HepG2 (cell line): ENCODE results near the gene VAPB. TPM values are rescaled to one million over a fixed set of nuclear protein-coding genes. Genes with fewer than 3 reads are reported as not detected.

Experiments used
- ATAC-seq: fragments of 200-7000 bp; cut with Tn5 transposase; 3 replicates; pipeline ENCODE4 v1.9.1; 2020; ENCODE audit warnings: mild to moderate bottlenecking, moderate library complexity
- BruUV-seq: library from RNA; stranded (reverse); fragments of 400-500 nt; replicated peaks from 2 replicates; lab custom pipeline; 2021; lab: Mats Ljungman, UMichigan
- CTCF ChIA-PET: fragments of 300-600 bp; formaldehyde crosslinking; extraction: SDS; loops from one replicate; lab custom pipeline; 2021; ENCODE audit warnings: low total read pairs, inconsistent platforms, low intra/inter-chr PET ratio; lab: Yijun Ruan, JAX
- POLR2A ChIA-PET: fragments of 350-600 bp; sonication (Branson Sonifier 250); formaldehyde crosslinking; loops from one replicate; lab custom pipeline; 2020; ENCODE audit warnings: antibody characterized with exemption, inconsistent platforms; lab: Yijun Ruan, JAX
- DNase-seq: peaks from one replicate; pipeline ENCODE4 v3.0.0-alpha.2; 2015; ENCODE audit warnings: low spot score
- FAIRE-seq: peaks from 3 replicates; lab custom pipeline; 2011; peaks lifted over from hg19 to GRCh38; lab: Jason Lieb, UNC
- H2AFZ ChIP-seq: one replicate; pipeline ENCODE4 v1.6.1; 2011; ENCODE audit warnings: low read length, inconsistent platforms
- H3K27ac ChIP-seq: fragments of 300-600 bp; 3 replicates; pipeline ENCODE4 v1.8.0; 2011; ENCODE audit warnings: mixed run types, mild to moderate bottlenecking, mixed read lengths, low read length, inconsistent platforms; ENCODE audit not compliant: insufficient read depth; ENCODE audit errors: extremely low read length
- H3K27me3 ChIP-seq, 2 experiments: fragments of 200-600 bp in 1 of 2; 2 replicates in 1 of 2; 3 replicates in 1 of 2; pipeline versions ENCODE4 v1.6.0 to v1.8.0; 2011; ENCODE audit warnings: low read length in 2 of 2, mild to moderate bottlenecking in 2 of 2, moderate library complexity in 2 of 2, inconsistent platforms in 1 of 2; ENCODE audit not compliant: insufficient read depth in 2 of 2, control insufficient read depth in 1 of 2
- H3K36me3 ChIP-seq, 2 experiments: fragments of 200-600 bp in 1 of 2; replicated peaks in 1 of 2; 2 replicates in 1 of 2; 3 replicates in 1 of 2; pipeline versions ENCODE4 v1.5.1 to v1.8.0; 2011; ENCODE audit warnings: low read length in 2 of 2, inconsistent platforms in 1 of 2; ENCODE audit not compliant: insufficient read depth in 2 of 2, control insufficient read depth in 1 of 2
- H3K4me1 ChIP-seq: 2 replicates; pipeline ENCODE4 v1.5.1; 2012; ENCODE audit warnings: low read length, inconsistent platforms; ENCODE audit not compliant: insufficient read depth
- H3K4me2 ChIP-seq: 2 replicates; pipeline ENCODE4 v1.6.0; 2011; ENCODE audit warnings: low read depth, low read length, inconsistent platforms
- H3K4me3 ChIP-seq, 3 experiments: fragments of 200-600 bp in 1 of 3; sonication (generic), shearing (Covaris generic) in 1 of 3; replicated peaks in 1 of 3; 2 replicates each; pipeline ENCODE4 v1.5.1; 2011 to 2016; ENCODE audit warnings: low read length in 3 of 3, inconsistent platforms in 2 of 3, low read depth in 2 of 3, mild to moderate bottlenecking in 2 of 3, control low read depth in 1 of 3, mixed read lengths in 1 of 3; ENCODE audit not compliant: insufficient read depth in 1 of 3
- H3K79me2 ChIP-seq: one replicate; pipeline ENCODE4 v1.6.1; 2011; ENCODE audit warnings: low read length, inconsistent platforms; ENCODE audit not compliant: insufficient read depth
- H3K9ac ChIP-seq: 2 replicates; pipeline ENCODE4 v1.6.0; 2011; ENCODE audit warnings: mild to moderate bottlenecking, low read depth, low read length, inconsistent platforms; ENCODE audit not compliant: insufficient read depth
- H3K9me3 ChIP-seq: 2 replicates; pipeline ENCODE4 v1.5.1; 2012; ENCODE audit warnings: mild to moderate bottlenecking, low read length
- H4K20me1 ChIP-seq: 2 replicates; pipeline ENCODE4 v1.6.0; 2011; ENCODE audit warnings: inconsistent platforms, mild to moderate bottlenecking, low read length, moderate library complexity; ENCODE audit not compliant: insufficient read depth
- ELF3 ChIP-seq: IDR thresholded peaks from 2 replicates; pipeline ENCODE4 v1.6.1; 2016; ENCODE audit warnings: missing genetic modification reagents, missing compliant biosample characterization
- FOSL2 ChIP-seq: sonication (generic); formaldehyde crosslinking; IDR thresholded peaks from 2 replicates; pipeline ENCODE4 v1.4.0; 2020; ENCODE audit warnings: missing genetic modification reagents
- FOXA3 ChIP-seq: IDR thresholded peaks from 2 replicates; pipeline ENCODE4 v1.6.1; 2016; ENCODE audit warnings: missing genetic modification reagents, missing compliant biosample characterization
- FOXP4 ChIP-seq: sonication (generic); formaldehyde crosslinking; IDR thresholded peaks from 2 replicates; pipeline ENCODE4 v1.4.0; 2020; ENCODE audit warnings: missing genetic modification reagents
- HMG20A ChIP-seq: IDR thresholded peaks from 2 replicates; pipeline ENCODE4 v1.6.1; 2016; ENCODE audit warnings: borderline replicate concordance
- KLF11 ChIP-seq: IDR thresholded peaks from 2 replicates; pipeline ENCODE4 v1.6.1; 2016; ENCODE audit warnings: missing compliant biosample characterization
- PAF1 ChIP-seq: IDR thresholded peaks from 2 replicates; pipeline ENCODE4 v1.6.1; 2016; ENCODE audit warnings: missing genetic modification reagents, missing compliant biosample characterization
- RCOR2 ChIP-seq: IDR thresholded peaks from 2 replicates; pipeline ENCODE4 v1.6.1; 2016; ENCODE audit warnings: missing biosample characterization, missing genetic modification reagents
- SOX13 ChIP-seq, 3 experiments: fragments of 450-650 bp in 1 of 3; sonication (generic) in 1 of 3; formaldehyde crosslinking in 1 of 3; IDR thresholded peaks in 2 of 3; conservative IDR thresholded peaks in 1 of 3; 2 replicates each; pipeline versions ENCODE4 v1.5.0 to v1.6.1; 2016 to 2020; ENCODE audit warnings: antibody characterized with exemption in 1 of 3, mild to moderate bottlenecking in 1 of 3, missing compliant biosample characterization in 1 of 3, missing genetic modification reagents in 1 of 3, moderate library complexity in 1 of 3
- TFDP1 ChIP-seq: IDR thresholded peaks from 2 replicates; pipeline ENCODE4 v1.6.1; 2016; ENCODE audit warnings: missing compliant biosample characterization, missing genetic modification reagents, borderline replicate concordance
- THRA ChIP-seq: sonication (generic); formaldehyde crosslinking; IDR thresholded peaks from 2 replicates; pipeline ENCODE4 v1.4.0; 2020; ENCODE audit warnings: missing genetic modification reagents, borderline replicate concordance
- ZMYM4 ChIP-seq: sonication (generic); formaldehyde crosslinking; IDR thresholded peaks from 2 replicates; pipeline ENCODE4 v1.8.1; 2023; ENCODE audit warnings: mild to moderate bottlenecking, missing genetic modification reagents
- ZNF180 ChIP-seq: sonication (generic); formaldehyde crosslinking; IDR thresholded peaks from 2 replicates; pipeline ENCODE4 v1.4.0; 2020; ENCODE audit warnings: low read depth, missing genetic modification reagents, borderline replicate concordance
- ZSCAN5A ChIP-seq: sonication (generic); formaldehyde crosslinking; IDR thresholded peaks from 2 replicates; pipeline ENCODE4 v1.8.0; 2022; ENCODE audit warnings: mild to moderate bottlenecking, missing genetic modification reagents, borderline replicate concordance
- ZXDC ChIP-seq: sonication (generic); formaldehyde crosslinking; IDR thresholded peaks from 2 replicates; pipeline ENCODE4 v1.5.0; 2020; ENCODE audit warnings: mild to moderate bottlenecking, missing genetic modification reagents
- WGBS: methylation state at CpG from one replicate; pipeline ENCODE4 v1.1.6; 2017; ENCODE audit warnings: low lambda C conversion rate; 5-methylcytosine and 5-hydroxymethylcytosine counted together
- in situ Hi-C: cut with HindIII; loops from 2 replicates; pipeline ENCODE4 v1.10.0; 2017; ENCODE audit warnings: low pct_unique_long_range_greater_than_20kb; ENCODE audit not compliant: extremely low pct_ligation_motif_present
- intact Hi-C: fragments of 100-400 bp; cut with micrococcal nuclease; formaldehyde crosslinking; loops from one replicate; pipeline ENCODE4 v1.10.0; 2022; ENCODE audit not compliant: unreplicated experiment
- polyA plus RNA-seq, 8 experiments: library from polyadenylated mRNA; depleted of rRNA in 3 of 8; stranded (reverse) in 7 of 8; unstranded in 1 of 8; fragments of >200 nt; fragmentation: Illumina TruSeq in 4 of 8; extraction: Trizol in 4 of 8; gene quantifications; 2 replicates each; pipeline versions ENCODE4 v1.2.1 to v1.2.3, GENCODE V29; 2011 to 2016; ENCODE audit warnings: low read depth in 4 of 8, missing spikeins in 1 of 8, mixed read lengths in 1 of 8; ENCODE audit not compliant: insufficient read depth in 1 of 8
- total RNA-seq, 5 experiments: library from RNA; depleted of rRNA; stranded (reverse); fragments of >200 nt; fragmentation: Illumina TruSeq; extraction: Trizol; gene quantifications; 2 replicates each; pipeline ENCODE4 v1.2.3, GENCODE V29; 2016; ENCODE audit warnings: low read depth in 1 of 5

Gene VAPB
- total and polyA plus RNA-seq, 2 of the 13 experiments (the other 11 are each of a cell fraction or from before 2014, with no cell fraction given) = 18.6 to 48.5 TPM

GRCh38 chr20:58395604-58396003 is 6.6 kb downstream of the VAPB start:
- DNase-seq (peak; percentile 74), FAIRE-seq (no peak), ATAC-seq (peak; percentile 76)
- in situ Hi-C loops = no loop called here
- ChIA-PET POLR2A (no interaction called here), CTCF (no interaction called here)
- Histone ChIP-seq H4K20me1 (peaks cover 44% of the 10 kb centered on the region), H3K9me3 (no peaks in the 10 kb centered on the region), H3K9ac (no peak overlapping the region), H3K79me2 (peaks cover 97% of the 10 kb centered on the region), H3K4me3 (no peak overlapping the region), H3K4me2 (0 out of 2 replicates have a peak overlapping the region, but pooled peaks have one; percentile 1), H3K27ac (no peak overlapping the region), H3K4me1 (peaks cover 62% of the 10 kb centered on the region), H3K36me3 (peaks cover 8 to 20% of the 10 kb centered on the region in 2 experiments; a peak in 4 of 5 replicates), H2AFZ (no peak overlapping the region), H3K27me3 (no peaks in the 10 kb centered on the region)
- WGBS = 86% methylated on average over 3 of the region's 3 CpGs
- intact Hi-C loops = no loop called here
- BruUV-seq = no TSS peak
- TF ChIP-seq FOSL2 (CRISPR knock-in tag) (peak; percentile 77), ELF3 (CRISPR knock-in tag) (peak; percentile 53; the same call in 1 of the 2 replicates), ZSCAN5A (CRISPR knock-in tag) (no peak), RCOR2 (0 out of 2 replicates have a peak, but pooled peaks have one; percentile 48), ZXDC (CRISPR knock-in tag) (no peak), FOXP4 (0 out of 2 replicates have a peak, but pooled peaks have one; percentile 17), KLF11 (CRISPR knock-in tag) (0 out of 2 replicates have a peak, but pooled peaks have one; percentile 30), ZMYM4 (CRISPR knock-in tag) (no peak), TFDP1 (CRISPR knock-in tag) (no peak), PAF1 (CRISPR knock-in tag) (no peak), THRA (CRISPR knock-in tag) (0 out of 2 replicates have a peak, but pooled peaks have one; percentile 22), HMG20A (CRISPR knock-in tag) (peak; percentile 41; the same call in 1 of the 2 replicates), ZNF180 (CRISPR knock-in tag) (no peak), FOXA3 (CRISPR knock-in tag) (peak; percentile 67), SOX13 (IDR thresholded peaks at IDR 0.05) (no peak), SOX13 (CRISPR knock-in tag; conservative IDR thresholded peaks at IDR 0.05 in 1 of 2, IDR thresholded peaks at IDR 0.05 in 1 of 2) (peak in 1 of 2 experiments; percentile 75; a peak in 2 of 4 replicates)
